Fibroblast of skin of right quadriceps (primary cell): ENCODE data around the gene APEH.
"Not testable (repeated sequence)": the region's sequence is repeated elsewhere in the genome, so short reads cannot be mapped to it uniquely, and the experiment has no call there.

ENCODE experiments used
- DNase-seq: peaks from one replicate; pipeline ENCODE4 v3.0.0-alpha.2; 2013

Gene APEH

DNA sequence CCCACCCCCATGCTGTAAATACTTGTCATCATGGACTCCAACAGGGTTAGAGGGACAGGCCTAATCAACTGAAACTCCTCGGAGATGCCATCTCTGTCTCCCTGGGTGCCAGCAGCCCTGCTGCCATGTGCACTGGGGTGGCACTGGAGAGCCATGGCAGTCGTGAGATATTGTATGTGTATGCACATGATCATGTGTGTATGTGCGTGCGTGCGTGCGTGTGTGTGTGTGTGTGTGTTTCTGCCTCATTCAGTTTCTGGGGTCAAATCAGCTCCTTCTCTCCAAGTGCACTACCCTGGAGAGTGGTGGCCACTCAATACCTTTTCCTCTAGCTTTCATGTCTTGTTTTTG is 3.2 kb upstream of the APEH start:
- no peak for DNase-seq

DNA sequence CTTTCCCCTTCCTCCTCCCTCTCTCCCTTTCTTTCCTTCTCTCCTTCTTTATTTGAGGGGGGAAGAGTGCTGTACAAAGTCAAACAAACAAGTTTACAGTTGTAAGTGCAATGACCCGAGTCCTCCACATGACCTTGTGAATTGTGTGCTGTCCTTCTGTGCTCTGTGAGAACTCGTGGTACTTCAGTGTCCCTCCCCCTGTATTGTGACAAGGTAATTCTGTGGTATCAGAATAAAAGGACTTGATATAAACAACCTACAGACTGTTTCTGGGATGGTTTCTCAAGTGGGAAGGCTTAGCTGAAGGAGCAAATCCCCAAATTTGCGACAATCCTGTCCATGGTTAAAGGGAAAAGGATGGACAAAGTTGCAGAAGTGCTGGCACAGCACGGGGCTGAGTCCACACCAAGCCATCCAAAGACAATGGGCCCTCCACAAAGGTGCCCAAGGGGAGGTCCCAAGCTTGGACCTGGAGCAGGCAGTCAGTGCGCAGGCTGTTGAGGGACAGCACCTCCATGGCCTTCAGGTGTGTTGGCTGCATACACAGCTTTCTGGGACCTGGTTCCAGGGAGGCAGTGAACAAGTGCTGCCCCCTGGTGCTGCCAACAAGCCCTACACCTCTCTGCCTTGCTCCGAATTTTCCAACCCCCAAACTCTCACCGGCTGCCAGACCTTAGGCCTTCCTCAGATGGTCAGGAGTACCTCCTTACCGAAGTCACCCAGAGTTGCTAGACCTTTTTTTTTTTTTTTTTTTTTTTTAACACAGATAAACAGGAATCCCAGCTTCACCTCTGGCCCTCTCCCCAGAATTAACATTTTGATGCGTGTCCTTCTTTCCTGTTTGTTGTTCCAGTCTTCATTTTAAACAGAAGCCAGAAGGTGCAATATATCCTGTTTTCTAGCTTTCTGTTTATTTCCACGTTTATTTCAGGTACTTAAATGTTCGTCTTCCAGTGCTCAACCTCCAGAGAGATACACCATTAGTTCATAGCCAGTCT is 2.6 kb upstream of the APEH start:
- DNase-seq = peak; percentile 52

- no peak for DNase-seq
These were observed 933 bp upstream of the APEH start for GRCh38 chr3:49673121-49673714.

- no peak for DNase-seq
These were observed 389 bp downstream of the APEH start for GRCh38 chr3:49674497-49674983.

- no peak for DNase-seq
These were observed 1.8 kb downstream of the APEH start for GRCh38 chr3:49675912-49676311.

DNA sequence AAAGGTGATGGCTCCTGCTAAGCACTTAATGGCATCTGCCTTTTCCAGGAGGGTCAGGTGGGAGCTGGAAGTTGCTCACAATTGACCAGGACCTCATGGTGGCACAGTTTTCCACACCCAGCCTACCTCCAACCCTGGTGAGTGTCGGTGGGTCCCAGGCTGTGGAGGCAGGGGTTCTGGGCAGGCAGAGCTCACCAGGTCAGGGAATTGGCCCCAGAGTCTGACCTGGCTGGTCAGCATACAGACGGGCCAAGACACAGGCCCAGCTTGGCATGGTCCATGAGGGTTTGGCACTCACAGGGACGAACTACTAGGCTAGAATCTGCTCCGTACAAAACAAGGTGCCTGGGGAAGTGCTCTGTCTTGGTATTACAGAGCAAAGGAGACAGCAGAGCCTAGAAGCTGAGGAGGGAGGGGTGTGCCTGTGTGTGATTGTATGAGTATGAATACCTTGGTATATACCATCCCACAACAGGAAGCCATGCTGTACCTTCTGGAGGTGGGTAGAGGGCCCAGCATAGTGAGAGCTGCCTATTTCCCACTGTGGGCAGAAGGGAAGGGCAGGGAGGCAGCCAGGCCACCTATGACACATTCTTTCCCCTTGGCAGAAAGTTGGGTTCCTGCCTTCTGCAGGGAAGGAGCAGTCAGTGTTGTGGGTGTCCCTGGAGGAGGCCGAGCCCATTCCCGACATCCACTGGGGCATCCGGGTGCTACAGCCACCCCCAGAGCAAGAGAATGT is 6.5 kb downstream of the APEH start:
- no peak for DNase-seq

GRCh38 chr3:49681232-49681522 is 7.0 kb downstream of the APEH start:
- DNase-seq = no peak

DNA sequence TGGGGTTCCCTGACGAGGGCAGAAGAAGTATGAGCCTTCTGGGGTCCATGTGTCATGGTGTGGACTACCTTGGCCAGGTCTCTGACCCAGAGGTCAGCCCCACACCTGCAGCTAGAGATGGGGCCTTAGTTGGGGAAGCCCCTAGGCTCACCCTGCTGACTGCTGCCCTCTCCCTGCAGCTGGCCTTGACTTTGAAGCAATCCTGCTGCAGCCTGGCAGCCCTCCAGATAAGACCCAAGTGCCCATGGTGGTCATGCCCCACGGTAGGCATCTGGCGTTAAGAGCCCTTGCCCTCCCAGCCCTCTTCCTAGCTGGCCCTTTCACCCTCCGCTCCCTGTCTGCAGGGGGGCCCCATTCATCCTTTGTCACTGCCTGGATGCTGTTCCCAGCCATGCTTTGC is 7.4 kb downstream of the APEH start:
- no peak for DNase-seq

- DNase-seq = no peak
These were observed 9.0 kb downstream of the APEH start for GRCh38 chr3:49683162-49683561.

GRCh38 chr3:49684453-49684852 is 10.3 kb downstream of the APEH start:
- not testable (repeated sequence) for DNase-seq

DNA sequence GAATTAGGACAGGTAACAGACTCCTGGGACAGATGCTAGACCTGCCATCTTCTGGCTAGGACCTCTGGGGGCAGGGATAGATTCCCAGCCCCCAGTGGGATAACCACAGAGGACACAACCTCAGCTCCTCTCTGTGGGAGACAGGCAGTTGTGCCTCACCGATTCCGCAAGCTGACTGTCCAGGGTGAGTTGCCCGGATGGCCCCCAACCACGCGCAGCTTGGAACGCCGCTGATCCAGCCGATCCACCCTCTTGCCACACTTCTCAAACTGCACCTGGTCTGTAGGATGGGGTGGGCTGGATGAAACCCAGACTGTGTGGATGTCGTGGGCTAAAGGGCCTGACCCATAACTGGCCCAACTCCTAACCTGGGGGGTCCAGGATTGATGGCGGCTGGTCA is 11.0 kb downstream of the APEH start:
- not testable (repeated sequence) for DNase-seq

GRCh38 chr3:49685846-49686245 is 11.7 kb downstream of the APEH start:
- DNase-seq = not testable (repeated sequence)

DNA sequence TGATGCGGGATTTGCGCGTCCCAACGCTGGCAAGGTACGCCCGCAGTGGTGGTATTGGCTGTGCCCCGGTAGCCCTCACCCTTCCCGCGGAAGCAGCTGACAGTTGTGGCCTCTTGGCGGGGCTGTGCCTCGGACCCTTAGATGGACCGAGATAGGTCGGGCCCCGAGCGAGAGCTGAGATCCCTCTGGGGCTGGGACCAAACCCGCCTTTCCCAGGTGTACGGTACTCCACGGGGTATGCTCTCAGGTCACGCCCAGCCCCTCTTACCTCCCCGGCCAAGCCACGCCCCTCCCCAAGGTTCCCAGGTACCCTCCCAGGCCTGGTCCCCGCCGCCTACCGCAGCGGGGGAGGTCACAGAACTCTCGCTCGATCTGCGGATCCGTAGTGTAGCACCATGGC is 12.2 kb downstream of the APEH start:
- DNase-seq = not testable (repeated sequence)

- peak; percentile 35 for DNase-seq
These were observed 12.7 kb downstream of the APEH start for GRCh38 chr3:49686769-49687423.

DNA sequence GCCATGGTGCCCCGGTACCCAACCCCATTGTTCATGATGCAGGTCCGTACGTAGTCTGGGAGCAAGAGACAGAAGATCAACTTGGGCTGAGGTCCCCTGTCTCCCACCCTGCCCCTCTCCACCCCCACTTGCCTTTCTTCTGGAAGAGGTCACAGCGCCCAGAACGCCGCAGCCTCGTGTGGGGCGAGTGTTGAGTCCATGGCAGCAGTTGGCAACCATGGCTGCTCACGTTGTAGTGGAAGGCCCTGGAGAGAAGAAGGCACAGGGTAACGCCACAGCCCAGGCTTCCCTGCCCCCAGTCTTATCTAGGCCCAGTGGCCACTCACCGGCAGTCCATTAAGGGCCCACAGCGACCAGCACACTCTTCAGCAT is 13.3 kb downstream of the APEH start:
- DNase-seq = not testable (repeated sequence)

DNA sequence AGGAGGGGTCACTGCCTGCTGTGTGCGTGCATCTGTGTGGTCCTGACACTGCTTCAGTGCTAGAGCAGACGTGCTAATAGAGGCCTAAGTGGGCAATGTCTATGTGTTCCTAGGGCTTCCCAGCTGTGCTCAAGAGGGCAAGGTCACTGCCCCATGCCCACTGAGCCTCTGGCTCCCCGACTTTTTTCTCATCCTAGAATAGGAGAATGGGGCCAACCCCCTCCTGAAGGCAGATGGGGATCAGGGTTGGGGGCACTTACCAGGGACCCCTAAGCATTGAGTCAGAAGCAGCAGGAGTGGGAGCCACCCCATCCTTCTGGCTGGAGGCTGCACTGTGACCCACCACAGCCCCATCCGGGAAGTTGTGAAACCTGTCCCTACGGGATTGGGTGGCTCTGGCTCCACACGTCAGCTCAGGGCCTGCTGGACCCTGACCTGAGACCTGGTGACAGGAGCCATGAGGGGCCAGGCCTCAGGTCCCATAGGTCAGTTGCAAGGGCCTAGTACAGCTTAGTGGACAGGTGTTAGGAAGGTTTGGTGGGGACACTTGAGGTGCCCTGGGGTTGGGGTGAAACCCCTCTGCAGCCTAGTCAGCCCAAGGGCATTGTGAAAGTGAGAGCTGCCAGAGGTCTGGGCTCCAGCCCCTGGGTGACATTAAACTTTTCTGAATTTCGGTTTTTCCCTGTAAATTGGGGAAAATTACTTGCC is 14.3 kb downstream of the APEH start:
- DNase-seq = not testable (repeated sequence)

- peak; percentile 91 for DNase-seq
These were observed 15.1 kb downstream of the APEH start, which contains the start of the genes MST1 and RNF123 for GRCh38 chr3:49689046-49689907. Gene MST1, minus strand, starts transcription at chr3:49689474. Its CDS starts 783 bp downstream, at chr3:49688691. Gene RNF123, plus strand, starts transcription at chr3:49689557. Its CDS starts 1,609 bp downstream, at chr3:49691166.

GRCh38 chr3:49689908-49690624 is 15.9 kb downstream of the APEH start:
- not testable (repeated sequence) for DNase-seq

DNA sequence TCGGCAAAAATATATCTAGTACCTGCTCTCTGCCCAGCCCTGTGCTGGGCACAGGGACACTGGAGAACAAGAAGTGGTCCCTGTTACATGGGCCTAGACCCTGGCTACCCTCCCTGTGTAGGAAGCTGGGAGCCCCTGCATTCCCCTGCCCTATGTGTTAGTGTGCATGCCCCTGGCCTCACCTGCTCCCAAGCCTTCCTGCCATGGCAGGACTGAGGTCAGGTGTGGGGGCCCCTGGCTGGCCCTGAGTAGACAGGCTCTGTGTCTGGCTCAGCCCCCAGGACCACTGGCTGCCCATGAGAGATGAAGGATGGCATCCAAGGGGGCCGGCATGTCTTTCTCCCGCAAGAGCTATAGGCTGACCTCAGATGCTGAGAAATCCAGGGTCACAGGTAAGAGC is 16.7 kb downstream of the APEH start:
- not testable (repeated sequence) for DNase-seq

DNA sequence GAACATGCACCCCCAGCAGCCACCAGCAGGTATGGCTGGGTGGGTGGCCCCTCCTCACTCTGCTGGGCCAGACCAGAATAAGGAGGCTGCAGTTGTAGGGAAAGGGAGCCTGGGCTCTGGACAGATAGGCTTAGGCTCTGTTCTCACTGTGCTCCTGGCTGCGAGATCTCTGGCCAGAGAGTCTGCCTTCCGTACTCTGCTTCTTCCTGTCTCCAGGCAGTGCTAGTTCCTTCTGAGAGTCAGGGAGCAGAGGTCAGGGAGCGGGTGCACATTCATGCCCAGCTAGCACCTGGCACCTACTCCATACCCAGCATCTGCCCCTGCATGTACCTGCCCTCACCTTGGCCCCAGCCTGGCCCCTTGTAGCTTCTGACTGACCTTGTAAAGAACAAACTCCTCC is 17.3 kb downstream of the APEH start:
- DNase-seq = not testable (repeated sequence)
